T-cell (primary cell): Measurements from ENCODE around the gene SLIT3. TPM values are rescaled to one million over a fixed set of nuclear protein-coding genes. Genes with fewer than 3 reads are reported as not detected.
A peak's percentile ranks its signal among the peaks of the same experiment; 100 is the strongest.

ENCODE experiments used
- ATAC-seq, 4 experiments: fragments of 200-7000 bp in 3 of 4; fragments of 150-1000 bp in 1 of 4; cut with Tn5 transposase; replicated peaks in 1 of 4; 1 replicate in 3 of 4; 2 replicates in 1 of 4; pipeline ENCODE4 v1.10.0; 2021; ENCODE audit warnings: moderate library complexity in 3 of 4, mild to moderate bottlenecking in 2 of 4, moderate number of reproducible peaks in 1 of 4
- CTCF ChIA-PET, 2 donors: fragments of 300-600 bp; sonication (Branson Sonifier 250); formaldehyde crosslinking; loops; one replicate each; lab custom pipeline; 2022; ENCODE audit warnings: antibody characterized with exemption in 2 of 2; lab: Charles Lee
- POLR2A ChIA-PET, 2 donors: fragments of 300-600 bp; sonication (Branson Sonifier 250); formaldehyde crosslinking; loops; one replicate each; lab custom pipeline; 2022; ENCODE audit warnings: antibody characterized with exemption in 2 of 2; lab: Charles Lee
- DNase-seq, 35 experiments: peaks; one replicate each; pipeline versions ENCODE4 v3.0.0 to v3.0.0-alpha.2; 2013 to 2023
- H3K27ac ChIP-seq: one replicate; pipeline ENCODE4 v1.5.1; 2013; ENCODE audit warnings: low read length
- H3K27me3 ChIP-seq, 2 experiments: replicated peaks in 1 of 2; 1 replicate in 1 of 2; 2 replicates in 1 of 2; pipeline versions ENCODE4 v1.6.1 to v1.7.0; 2013; ENCODE audit warnings: low read length in 1 of 2, mixed read lengths in 1 of 2; ENCODE audit not compliant: control insufficient read depth in 2 of 2, insufficient read depth in 2 of 2; ENCODE audit errors: extremely low read depth in 1 of 2
- H3K36me3 ChIP-seq, 2 donors: 1 replicate in 1 of 2; 2 replicates in 1 of 2; pipeline versions ENCODE4 v1.6.1 to v1.7.0; 2013; ENCODE audit warnings: low read length in 1 of 2; ENCODE audit not compliant: control insufficient read depth in 2 of 2, insufficient read depth in 1 of 2; ENCODE audit errors: extremely low read depth in 1 of 2
- H3K4me1 ChIP-seq, 2 experiments: 1 replicate in 1 of 2; 2 replicates in 1 of 2; pipeline versions ENCODE4 v1.6.1 to v1.7.0; 2013; ENCODE audit warnings: low read length in 2 of 2, mixed read lengths in 1 of 2; ENCODE audit not compliant: insufficient read depth in 2 of 2, control insufficient read depth in 1 of 2; ENCODE audit errors: extremely low read depth in 1 of 2
- H3K4me3 ChIP-seq, 2 donors: 1 replicate in 1 of 2; 2 replicates in 1 of 2; pipeline versions ENCODE4 v1.5.1 to v1.7.0; 2013; ENCODE audit warnings: mild to moderate bottlenecking in 2 of 2, low read length in 1 of 2, moderate library complexity in 1 of 2; ENCODE audit not compliant: control insufficient read depth in 1 of 2; ENCODE audit errors: extremely low read depth in 1 of 2
- H3K9me3 ChIP-seq: 2 replicates; pipeline ENCODE4 v1.7.0; 2013
- H3K27ac Mint-ChIP-seq, 2 donors: one replicate each; pipeline ENCODE4 v1.8.0; 2020 to 2021; ENCODE audit warnings: mild to moderate bottlenecking in 2 of 2, mixed read lengths in 2 of 2
- H3K27me3 Mint-ChIP-seq, 2 donors: one replicate each; pipeline ENCODE4 v1.8.0; 2021 to 2022; ENCODE audit warnings: mixed read lengths in 2 of 2
- H3K36me3 Mint-ChIP-seq: one replicate; pipeline ENCODE4 v1.8.0; 2021; ENCODE audit warnings: mixed read lengths
- H3K4me1 Mint-ChIP-seq, 3 donors: one replicate each; pipeline ENCODE4 v1.8.0; 2020 to 2022; ENCODE audit warnings: mixed read lengths in 3 of 3, mild to moderate bottlenecking in 1 of 3
- H3K4me3 Mint-ChIP-seq, 3 donors: one replicate each; pipeline ENCODE4 v1.8.0; 2020 to 2022; ENCODE audit warnings: mild to moderate bottlenecking in 3 of 3, mixed read lengths in 3 of 3, moderate library complexity in 3 of 3
- H3K9me3 Mint-ChIP-seq, 3 donors: one replicate each; pipeline ENCODE4 v1.8.0; 2020 to 2022; ENCODE audit warnings: mixed read lengths in 3 of 3
- WGBS: methylation state at CpG from one replicate; pipeline ENCODE4 v1.1.5; 2013; ENCODE audit warnings: missing lambda C conversion rate; ENCODE audit not compliant: insufficient coverage; 5-methylcytosine and 5-hydroxymethylcytosine counted together
- total RNA-seq, 35 experiments: library from RNA in 6 of 35; stranded (reverse) in 6 of 35; fragments of 120-200 nt in 1 of 35; gene quantifications; one replicate each; pipeline versions ENCODE4 v1.2.1 to v1.2.4 and lab custom pipeline; 2013 to 2026

Gene SLIT3
- total RNA-seq, 5 donors from 2014 or later (not counting 1 experiment from before 2014, with no cell fraction given): 0.13 to 0.32 (median 0.13) TPM; not detected in 2

DNA sequence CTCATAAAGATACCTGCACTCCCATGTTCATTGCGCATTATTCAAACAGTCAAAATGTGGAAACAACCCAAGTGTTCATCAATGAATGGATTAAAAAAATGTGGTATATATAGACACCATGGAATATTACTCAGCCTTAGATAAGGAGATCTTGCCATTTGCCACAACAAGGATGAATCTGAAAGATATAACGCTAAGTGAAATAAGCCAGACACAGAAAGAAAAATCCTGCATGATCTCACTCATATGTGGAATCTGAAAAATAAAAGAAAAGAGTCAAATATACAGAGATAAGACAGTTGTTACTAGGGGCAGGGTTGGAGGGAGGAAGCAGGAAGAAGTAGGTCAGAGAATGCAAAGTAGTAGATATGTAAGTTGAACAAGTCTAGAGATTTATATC, 17.6 kb upstream of the SLIT3 start:
- Mint-ChIP-seq H3K9me3 (no peaks in the 10 kb centered on the region), H3K36me3 (no peaks in the 10 kb centered on the region), H3K27ac (no peak overlapping the region), H3K4me1 (no peaks in the 10 kb centered on the region), H3K27me3 (peaks cover 3 to 4% of the 10 kb centered on the region in 2 donors), H3K4me3 (no peak overlapping the region)
- POLR2A ChIA-PET: no interaction called here
- no peak for ATAC-seq
- no CpG with 5 or more reads among the region's 2 CpGs for WGBS
- no peaks in the 10 kb centered on the region for H3K27me3 ChIP-seq
- no peak for DNase-seq
- no peaks in the 10 kb centered on the region for H3K9me3 ChIP-seq
- no peaks in the 10 kb centered on the region for H3K36me3 ChIP-seq
- H3K4me1 ChIP-seq: no peaks in the 10 kb centered on the region
- no peak overlapping the region for H3K27ac ChIP-seq
- no peak overlapping the region for H3K4me3 ChIP-seq
- CTCF ChIA-PET: no interaction called here

- peaks cover 37 to 39% of the 10 kb centered on the region in 2 donors for H3K27me3 Mint-ChIP-seq
- CTCF ChIA-PET: no interaction called here
- H3K4me1 Mint-ChIP-seq: peaks cover 0 to under 1% (median 0%) of the 10 kb centered on the region in 3 donors
Observed at GRCh38 chr5:169307646-169308045, 6.7 kb upstream of the SLIT3 start.

DNA sequence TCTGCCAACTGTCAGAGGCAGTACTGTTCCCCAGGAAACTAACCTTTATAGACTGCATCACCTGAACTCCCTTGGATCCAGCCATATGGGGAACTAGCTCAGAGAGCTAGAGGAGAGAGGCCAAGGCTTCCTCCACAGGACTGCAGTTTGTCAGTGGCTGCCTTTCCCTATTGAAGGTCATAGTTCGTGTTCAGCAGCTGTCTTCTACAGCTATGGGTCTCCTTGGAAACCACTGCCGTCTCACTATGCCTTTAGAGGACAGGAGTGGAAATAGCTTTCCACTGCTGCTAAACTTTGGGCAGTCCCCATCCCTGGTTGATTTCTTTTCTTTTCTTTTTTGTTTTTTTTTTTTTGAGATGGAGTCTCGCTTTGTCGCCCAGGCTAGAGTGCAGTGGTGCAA, 4.4 kb upstream of the SLIT3 start:
- no peaks in the 10 kb centered on the region for H3K9me3 ChIP-seq
- WGBS: 79% methylated on average over 2 of the region's 4 CpGs
- peaks cover 9 to 14% (median 12%) of the 10 kb centered on the region in 3 donors for H3K4me1 Mint-ChIP-seq
- no peak overlapping the region for H3K4me3 Mint-ChIP-seq
- no peak for DNase-seq
- no peaks in the 10 kb centered on the region for H3K36me3 Mint-ChIP-seq
- ChIA-PET POLR2A (no interaction called here), CTCF (no interaction called here)
- H3K27ac ChIP-seq: no peak overlapping the region
- H3K9me3 Mint-ChIP-seq: no peaks in the 10 kb centered on the region
- peaks cover 4 to 17% of the 10 kb centered on the region in 2 experiments for H3K27me3 ChIP-seq
- peaks cover 0 to 2% of the 10 kb centered on the region in 2 experiments for H3K4me1 ChIP-seq
- H3K36me3 ChIP-seq: no peaks in the 10 kb centered on the region
- H3K4me3 ChIP-seq: no peak overlapping the region
- ATAC-seq: no peak
- H3K27me3 Mint-ChIP-seq: peaks cover 46 to 48% of the 10 kb centered on the region in 2 donors
- no peak overlapping the region for H3K27ac Mint-ChIP-seq

More at GRCh38 chr5:169307646-169308045, 6.7 kb upstream of the SLIT3 start:
- 31% methylated on average over 2 of the region's 2 CpGs for WGBS
- Mint-ChIP-seq H3K27ac (no peak overlapping the region), H3K9me3 (peaks cover 0 to 8% (median 0%) of the 10 kb centered on the region in 3 donors), H3K4me3 (no peak overlapping the region), H3K36me3 (no peaks in the 10 kb centered on the region)
- peaks cover 2 to 3% of the 10 kb centered on the region in 2 experiments for H3K27me3 ChIP-seq
- POLR2A ChIA-PET: no interaction called here
- H3K9me3 ChIP-seq: no peaks in the 10 kb centered on the region
- H3K27ac ChIP-seq: no peak overlapping the region
- no peak for DNase-seq
- no peaks in the 10 kb centered on the region for H3K36me3 ChIP-seq
- no peak for ATAC-seq
- H3K4me1 ChIP-seq: no peaks in the 10 kb centered on the region
- H3K4me3 ChIP-seq: no peak overlapping the region

DNA sequence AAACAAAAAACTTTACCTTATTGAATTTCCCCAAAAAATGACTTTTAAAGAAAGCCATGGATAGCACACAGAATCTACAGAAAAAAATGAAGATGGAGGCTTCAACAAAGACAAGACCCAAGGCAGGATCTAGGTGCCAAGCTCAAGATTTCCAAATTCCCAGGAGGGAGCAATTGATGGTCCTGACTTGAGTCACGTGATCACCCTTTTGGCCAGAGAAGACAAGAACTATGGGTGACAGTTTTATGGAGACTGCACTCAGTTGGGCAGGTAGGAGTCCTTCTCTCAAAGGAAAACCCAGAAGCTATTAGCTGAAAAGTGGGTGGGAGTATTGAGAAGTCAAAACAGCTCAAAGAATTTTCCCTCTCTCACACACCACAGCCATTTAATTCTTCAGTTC, 3.2 kb upstream of the SLIT3 start:
- Histone ChIP-seq H3K4me1 (peaks cover 0 to 2% of the 10 kb centered on the region in 2 experiments), H3K27me3 (peaks cover 5 to 25% of the 10 kb centered on the region in 2 experiments), H3K4me3 (no peak overlapping the region), H3K27ac (no peak overlapping the region), H3K36me3 (no peaks in the 10 kb centered on the region), H3K9me3 (no peaks in the 10 kb centered on the region)
- H3K4me1 Mint-ChIP-seq: peaks cover 9 to 14% (median 13%) of the 10 kb centered on the region in 3 donors
- POLR2A ChIA-PET: no interaction called here
- no peak for ATAC-seq
- no peak overlapping the region for H3K4me3 Mint-ChIP-seq
- H3K27me3 Mint-ChIP-seq: peaks cover 48 to 58% of the 10 kb centered on the region in 2 donors
- no peak for DNase-seq
- no peaks in the 10 kb centered on the region for H3K9me3 Mint-ChIP-seq
- H3K27ac Mint-ChIP-seq: no peak overlapping the region
- H3K36me3 Mint-ChIP-seq: no peaks in the 10 kb centered on the region
- CTCF ChIA-PET: no interaction called here
- 60% methylated on average over 1 of the region's 1 CpG for WGBS

GRCh38 chr5:169303119-169303515, 2.2 kb upstream of the SLIT3 start:
- H3K4me3 ChIP-seq: no peak overlapping the region
- no peaks in the 10 kb centered on the region for H3K9me3 Mint-ChIP-seq
- no peaks in the 10 kb centered on the region for H3K36me3 ChIP-seq
- peaks cover 9 to 28% of the 10 kb centered on the region in 2 experiments for H3K27me3 ChIP-seq
- peaks cover 51 to 62% of the 10 kb centered on the region in 2 donors for H3K27me3 Mint-ChIP-seq
- peaks cover 9 to 14% (median 14%) of the 10 kb centered on the region in 3 donors for H3K4me1 Mint-ChIP-seq
- H3K4me3 Mint-ChIP-seq: no peak overlapping the region
- H3K36me3 Mint-ChIP-seq: no peaks in the 10 kb centered on the region
- H3K27ac ChIP-seq: no peak overlapping the region
- no peak overlapping the region for H3K27ac Mint-ChIP-seq
- no peak for ATAC-seq
- H3K4me1 ChIP-seq: peaks cover 0 to 2% of the 10 kb centered on the region in 2 experiments
- no peaks in the 10 kb centered on the region for H3K9me3 ChIP-seq
- CTCF ChIA-PET: no interaction called here
- DNase-seq: no peak
- POLR2A ChIA-PET: no interaction called here

GRCh38 chr5:169302491-169303118, 1.7 kb upstream of the SLIT3 start:
- no peaks in the 10 kb centered on the region for H3K36me3 ChIP-seq
- Mint-ChIP-seq H3K4me3 (no peak overlapping the region), H3K27me3 (peaks cover 51 to 62% of the 10 kb centered on the region in 2 donors), H3K9me3 (no peaks in the 10 kb centered on the region), H3K27ac (no peak overlapping the region), H3K4me1 (peaks cover 9 to 14% (median 14%) of the 10 kb centered on the region in 3 donors), H3K36me3 (no peaks in the 10 kb centered on the region)
- WGBS: 30% methylated on average over 9 of the region's 17 CpGs
- peaks cover 0 to 2% of the 10 kb centered on the region in 2 experiments for H3K4me1 ChIP-seq
- ATAC-seq: no peak
- ChIA-PET POLR2A (no interaction called here), CTCF (interaction anchor here in 1 of 2 donors (0.9 kb wide), 1 partner anchor 35 kb away, joined by 4 read pairs; no protein-coding TSS in a partner anchor)
- no peak overlapping the region for H3K27ac ChIP-seq
- no peak overlapping the region for H3K4me3 ChIP-seq
- DNase-seq: peak in 25 of 35 experiments; percentile 2 to 47 (median 16)
- H3K27me3 ChIP-seq: peaks cover 9 to 31% of the 10 kb centered on the region in 2 experiments
- no peaks in the 10 kb centered on the region for H3K9me3 ChIP-seq
